GM18909 (cell line): ENCODE data around the gene SLC4A9.

Experiments used
- ATAC-seq: cut with Tn5 transposase; IDR thresholded peaks from one replicate; pipeline ENCODE4 v1.9.1; 2021; ENCODE audit warnings: mild to moderate bottlenecking; ENCODE audit not compliant: unreplicated experiment, poor library complexity

The SLC4A9 gene

DNA sequence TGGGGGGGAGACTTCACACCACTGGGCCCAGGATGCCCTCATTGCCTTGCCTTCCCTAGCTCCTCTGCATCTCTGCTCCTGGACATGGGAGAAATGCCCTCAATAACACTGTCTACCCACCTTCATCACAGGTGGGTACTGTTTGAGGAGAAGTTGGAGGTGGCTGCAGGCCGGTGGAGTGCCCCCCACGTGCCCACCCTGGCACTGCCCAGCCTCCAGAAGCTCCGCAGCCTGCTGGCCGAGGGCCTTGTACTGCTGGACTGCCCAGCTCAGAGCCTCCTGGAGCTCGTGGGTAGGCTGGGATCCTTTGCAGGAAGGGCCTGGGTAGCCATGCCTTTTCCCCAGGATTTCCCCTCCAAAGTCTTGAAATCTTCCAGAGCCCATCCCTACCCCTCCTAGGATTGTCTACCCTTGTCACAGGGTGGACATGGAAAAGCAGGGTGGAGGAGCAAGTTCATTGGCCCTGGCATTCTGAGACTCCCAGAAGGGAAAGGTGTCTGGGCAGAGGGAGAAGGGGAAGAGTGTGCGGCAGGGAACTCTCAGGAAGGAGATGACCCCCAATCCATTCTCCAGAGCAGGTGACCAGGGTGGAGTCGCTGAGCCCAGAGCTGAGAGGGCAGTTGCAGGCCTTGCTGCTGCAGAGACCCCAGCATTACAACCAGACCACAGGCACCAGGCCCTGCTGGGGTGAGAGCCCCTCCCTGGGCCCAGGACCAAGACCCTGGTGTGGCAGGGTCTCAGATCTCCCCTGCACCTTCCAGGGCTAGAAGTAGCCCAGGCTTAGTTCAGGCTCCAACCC lies 886 bp downstream of the SLC4A9 start:
- no peak for ATAC-seq

DNA sequence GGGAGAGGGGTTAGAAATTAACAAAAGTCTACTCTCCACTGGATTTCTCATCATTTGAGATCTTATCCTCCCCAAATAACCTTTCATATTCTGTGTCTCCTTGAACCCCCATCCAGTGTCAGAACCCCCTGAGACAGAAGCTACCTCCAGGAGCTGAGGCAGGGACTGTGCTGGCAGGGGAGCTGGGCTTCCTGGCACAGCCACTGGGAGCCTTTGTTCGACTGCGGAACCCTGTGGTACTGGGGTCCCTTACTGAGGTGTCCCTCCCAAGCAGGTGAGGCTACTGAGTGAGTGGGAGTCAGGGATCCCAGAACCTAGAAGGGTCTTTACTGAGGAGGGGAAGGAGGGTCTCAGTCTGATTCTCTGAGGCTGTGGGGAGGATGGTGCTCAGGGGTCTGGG lies 1.9 kb downstream of the SLC4A9 start:
- ATAC-seq = no peak

DNA sequence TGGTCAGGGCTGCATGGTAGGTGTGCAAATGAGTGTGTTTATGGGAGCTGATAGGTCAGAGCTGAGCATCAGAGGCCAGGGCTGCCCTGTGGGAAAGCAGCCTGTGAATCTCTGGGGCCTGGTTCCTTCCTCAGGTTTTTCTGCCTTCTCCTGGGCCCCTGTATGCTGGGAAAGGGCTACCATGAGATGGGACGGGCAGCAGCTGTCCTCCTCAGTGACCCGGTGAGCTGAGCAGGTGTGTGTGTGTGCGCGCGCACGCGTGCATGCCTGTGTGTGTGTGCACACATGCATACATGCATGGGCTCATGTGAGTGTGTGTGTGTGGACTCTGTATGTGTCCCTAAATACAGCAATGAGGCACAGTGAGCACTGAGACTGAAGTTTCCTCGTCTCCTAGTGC lies 2.3 kb downstream of the SLC4A9 start:
- no peak for ATAC-seq

DNA sequence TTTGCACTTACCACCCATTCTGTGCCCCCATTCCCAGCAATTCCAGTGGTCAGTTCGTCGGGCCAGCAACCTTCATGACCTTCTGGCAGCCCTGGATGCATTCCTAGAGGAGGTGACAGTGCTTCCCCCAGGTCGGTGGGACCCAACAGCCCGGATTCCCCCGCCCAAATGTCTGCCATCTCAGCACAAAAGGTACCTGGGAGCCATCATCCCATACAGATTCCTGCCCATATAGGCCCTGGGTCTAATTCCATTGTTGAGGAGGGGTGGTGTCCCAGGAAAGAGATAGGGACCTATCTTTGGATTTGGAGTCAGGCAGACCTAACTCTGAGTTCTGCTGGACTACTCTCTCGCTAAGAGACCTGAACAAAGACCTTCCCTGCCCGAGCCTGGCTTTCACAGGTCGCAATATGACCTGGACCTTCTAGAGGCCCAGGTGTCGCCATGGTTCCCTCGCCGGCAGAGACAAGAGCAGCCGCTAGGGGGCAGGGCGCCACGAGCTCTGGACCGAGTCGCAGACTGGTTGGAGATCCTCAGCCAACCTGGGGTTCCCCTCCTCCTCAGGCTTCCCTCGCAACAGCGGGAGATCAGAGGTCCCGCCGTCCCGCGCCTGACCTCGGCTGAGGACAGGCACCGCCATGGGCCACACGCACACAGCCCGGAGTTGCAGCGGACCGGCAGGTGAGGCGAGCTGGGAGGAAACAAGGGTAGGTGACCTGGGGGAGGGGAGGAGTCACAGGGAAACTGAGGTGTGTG lies 3.1 kb downstream of the SLC4A9 start:
- ATAC-seq = peak; percentile 89

DNA sequence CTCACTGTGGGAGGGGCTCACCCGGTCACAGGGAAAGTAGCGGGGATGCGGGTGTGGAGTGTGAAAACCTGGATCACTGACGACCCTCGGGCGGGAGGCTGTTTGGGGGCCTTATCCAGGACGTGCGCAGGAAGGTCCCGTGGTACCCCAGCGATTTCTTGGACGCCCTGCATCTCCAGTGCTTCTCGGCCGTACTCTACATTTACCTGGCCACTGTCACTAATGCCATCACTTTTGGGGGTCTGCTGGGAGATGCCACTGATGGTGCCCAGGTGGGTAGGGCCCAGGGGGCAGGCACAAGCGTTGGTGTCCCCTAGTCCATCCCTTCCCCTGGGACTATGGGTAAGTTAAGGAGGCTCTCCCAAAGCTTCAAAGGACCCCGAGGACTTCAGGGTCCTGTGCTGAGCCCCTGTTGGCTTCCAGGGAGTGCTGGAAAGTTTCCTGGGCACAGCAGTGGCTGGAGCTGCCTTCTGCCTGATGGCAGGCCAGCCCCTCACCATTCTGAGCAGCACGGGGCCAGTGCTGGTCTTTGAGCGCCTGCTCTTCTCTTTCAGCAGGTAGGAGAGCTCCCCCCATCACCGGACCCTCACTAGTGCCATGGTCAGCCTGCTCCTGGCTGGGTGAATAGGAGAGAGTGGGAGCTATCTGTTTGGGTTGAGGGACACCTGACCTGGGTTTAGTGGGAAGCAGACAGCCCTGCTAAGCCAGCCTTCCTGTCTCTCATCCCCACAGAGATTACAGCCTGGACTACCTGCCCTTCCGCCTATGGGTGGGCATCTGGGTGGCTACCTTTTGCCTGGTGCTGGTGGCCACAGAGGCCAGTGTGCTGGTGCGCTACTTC lies 3.9 kb downstream of the SLC4A9 start:
- no peak for ATAC-seq

DNA sequence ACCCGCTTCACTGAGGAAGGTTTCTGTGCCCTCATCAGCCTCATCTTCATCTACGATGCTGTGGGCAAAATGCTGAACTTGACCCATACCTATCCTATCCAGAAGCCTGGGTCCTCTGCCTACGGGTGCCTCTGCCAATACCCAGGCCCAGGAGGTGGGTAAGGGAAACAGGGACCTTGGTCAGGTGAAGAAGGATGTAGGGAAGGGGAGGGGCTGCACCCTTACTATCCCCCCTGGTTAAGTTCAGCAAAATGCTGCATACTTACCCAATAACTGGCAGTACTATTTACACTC lies 4.4 kb downstream of the SLC4A9 start:
- no peak for ATAC-seq

DNA sequence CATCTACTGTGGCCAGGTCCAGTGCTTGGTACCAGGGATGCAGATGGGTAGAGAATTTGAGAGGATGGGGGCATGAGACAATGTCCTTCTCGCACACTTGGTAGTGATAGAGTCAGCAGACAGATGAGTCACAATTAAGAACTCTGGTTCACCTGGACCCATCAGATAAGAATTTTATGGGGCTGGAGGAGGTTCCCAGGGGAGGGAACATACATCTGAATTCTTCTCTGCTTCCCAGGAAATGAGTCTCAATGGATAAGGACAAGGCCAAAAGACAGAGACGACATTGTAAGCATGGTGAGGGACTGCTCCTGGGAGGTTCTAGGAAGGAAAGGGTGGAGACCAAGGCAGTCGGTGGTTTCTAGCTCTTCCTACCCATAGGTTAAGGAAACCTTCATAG lies 5.3 kb downstream of the SLC4A9 start:
- ATAC-seq = no peak

DNA sequence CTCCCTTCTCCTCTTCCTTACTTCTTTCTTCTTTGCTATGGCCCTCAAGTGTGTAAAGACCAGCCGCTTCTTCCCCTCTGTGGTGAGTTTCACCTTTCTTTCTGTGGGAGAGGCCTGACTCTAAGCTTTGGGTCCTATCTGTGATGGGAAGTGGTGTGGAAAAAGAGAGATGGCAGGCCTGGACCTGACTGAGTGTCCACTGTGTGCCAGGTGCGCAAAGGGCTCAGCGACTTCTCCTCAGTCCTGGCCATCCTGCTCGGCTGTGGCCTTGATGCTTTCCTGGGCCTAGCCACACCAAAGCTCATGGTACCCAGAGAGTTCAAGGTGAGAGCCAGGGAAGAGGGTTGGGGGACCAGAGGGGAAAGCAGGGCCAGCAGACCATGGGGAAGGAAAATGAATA lies 5.9 kb downstream of the SLC4A9 start:
- ATAC-seq = no peak

DNA sequence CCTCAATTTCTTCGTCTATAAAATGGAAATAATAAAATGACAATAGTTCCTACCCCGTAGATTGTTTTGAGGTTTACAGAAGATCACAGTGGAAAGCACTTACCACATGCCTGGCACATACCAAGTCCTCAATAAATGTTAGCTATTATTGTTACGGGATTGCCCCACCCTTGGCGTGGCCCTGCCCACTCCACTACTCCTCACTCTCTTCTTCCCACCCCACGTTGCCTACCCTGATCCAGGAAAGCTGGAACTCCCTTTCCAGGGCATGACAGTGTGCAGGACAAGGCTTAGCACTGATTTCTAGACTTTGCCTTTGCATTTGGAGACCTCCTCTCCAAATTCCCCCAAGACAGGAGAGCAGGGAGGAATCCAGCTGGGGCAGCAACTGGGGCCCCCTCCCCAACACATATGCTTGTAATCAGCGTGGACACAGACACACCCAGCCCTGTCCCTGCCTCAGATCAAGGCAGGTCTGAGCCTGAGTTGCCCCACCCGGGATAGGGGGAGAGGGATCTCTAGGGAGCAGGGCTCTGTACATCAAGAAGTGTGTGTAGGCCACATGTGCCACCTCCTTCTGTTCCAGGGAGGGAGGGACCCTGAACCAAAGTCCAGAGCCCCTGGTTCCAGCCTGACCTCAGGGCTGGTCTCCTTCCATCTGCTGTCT lies 6.7 kb downstream of the SLC4A9 start:
- ATAC-seq = no peak

DNA sequence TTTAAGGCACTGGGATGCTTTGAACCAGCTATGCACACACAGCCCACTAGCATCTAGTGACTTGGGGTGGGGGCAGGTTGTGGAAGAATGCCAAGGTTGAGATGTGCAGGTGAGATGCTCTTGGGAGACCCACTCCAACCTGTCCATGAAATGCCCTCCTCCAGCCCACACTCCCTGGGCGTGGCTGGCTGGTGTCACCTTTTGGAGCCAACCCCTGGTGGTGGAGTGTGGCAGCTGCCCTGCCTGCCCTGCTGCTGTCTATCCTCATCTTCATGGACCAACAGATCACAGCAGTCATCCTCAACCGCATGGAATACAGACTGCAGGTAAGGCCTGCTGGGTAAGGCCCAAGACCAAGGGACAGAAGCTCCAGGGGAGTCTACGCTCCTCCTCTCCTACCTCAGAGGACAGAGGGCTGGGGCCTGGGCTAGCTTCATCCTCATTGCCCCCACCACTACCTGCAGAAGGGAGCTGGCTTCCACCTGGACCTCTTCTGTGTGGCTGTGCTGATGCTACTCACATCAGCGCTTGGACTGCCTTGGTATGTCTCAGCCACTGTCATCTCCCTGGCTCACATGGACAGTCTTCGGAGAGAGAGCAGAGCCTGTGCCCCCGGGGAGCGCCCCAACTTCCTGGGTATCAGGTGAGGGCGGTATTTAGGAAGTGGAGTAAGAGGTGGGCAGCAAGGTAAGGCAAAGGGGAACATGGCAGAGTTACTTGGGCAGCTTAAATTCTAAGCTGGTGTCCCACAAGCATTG lies 7.4 kb downstream of the SLC4A9 start:
- ATAC-seq = no peak

DNA sequence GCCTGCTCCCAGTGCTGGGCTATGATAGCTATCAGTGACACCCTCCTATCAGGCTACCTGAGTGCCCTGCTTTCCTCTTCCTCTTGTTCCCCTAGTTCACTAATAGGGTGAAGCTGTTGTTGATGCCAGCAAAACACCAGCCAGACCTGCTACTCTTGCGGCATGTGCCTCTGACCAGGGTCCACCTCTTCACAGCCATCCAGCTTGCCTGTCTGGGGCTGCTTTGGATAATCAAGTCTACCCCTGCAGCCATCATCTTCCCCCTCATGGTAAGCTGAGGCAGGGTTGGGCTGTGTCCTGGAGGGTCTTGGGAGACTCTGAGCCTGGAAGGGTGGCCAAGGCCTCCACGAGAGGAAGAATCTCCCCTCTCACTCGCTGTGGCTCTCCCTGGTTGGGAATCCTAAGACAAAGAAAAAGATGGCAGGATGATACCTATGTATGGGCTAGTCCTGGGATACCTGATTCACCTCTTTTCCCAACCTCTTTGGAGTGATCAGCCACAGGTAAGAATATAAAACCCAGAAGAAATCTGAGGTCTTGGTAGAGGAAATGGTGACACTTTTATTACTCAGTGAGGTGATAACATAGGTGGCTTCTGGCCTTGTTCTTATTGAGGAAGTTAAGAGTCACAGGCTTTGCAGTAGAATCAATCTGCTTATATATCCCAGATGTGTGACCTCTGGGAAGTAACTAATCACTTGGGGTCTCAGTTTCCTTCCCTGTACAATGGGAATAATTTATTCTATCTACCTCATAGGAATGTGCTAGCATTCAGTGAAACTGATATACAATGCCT lies 11.6 kb downstream of the SLC4A9 start:
- no peak for ATAC-seq

DNA sequence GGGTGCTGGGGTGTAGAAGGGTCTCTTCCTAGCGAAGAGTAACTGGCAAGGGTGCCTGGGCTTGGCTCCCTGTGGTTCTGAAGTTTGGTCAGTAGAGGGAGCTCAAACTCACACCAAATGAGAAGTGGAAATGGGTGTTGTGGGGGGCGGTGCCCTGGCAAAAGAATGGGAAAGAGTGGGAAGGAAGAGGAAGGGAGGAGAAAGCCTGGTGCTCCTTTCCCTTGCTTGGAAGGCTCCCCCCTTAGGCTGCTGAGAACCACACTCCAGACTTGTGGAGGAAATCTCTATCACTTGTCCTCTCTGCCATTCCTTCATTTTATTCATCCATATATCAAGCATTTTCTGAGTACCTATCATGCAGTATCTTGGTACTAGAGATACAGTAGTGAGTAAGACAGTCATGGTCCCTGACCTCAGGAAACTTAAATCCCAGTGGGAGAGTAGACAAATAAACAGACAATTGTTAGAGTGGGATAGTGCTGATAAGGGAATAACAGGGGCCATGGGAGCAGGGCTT lies 13.0 kb downstream of the SLC4A9 start:
- ATAC-seq = peak; percentile 72

DNA sequence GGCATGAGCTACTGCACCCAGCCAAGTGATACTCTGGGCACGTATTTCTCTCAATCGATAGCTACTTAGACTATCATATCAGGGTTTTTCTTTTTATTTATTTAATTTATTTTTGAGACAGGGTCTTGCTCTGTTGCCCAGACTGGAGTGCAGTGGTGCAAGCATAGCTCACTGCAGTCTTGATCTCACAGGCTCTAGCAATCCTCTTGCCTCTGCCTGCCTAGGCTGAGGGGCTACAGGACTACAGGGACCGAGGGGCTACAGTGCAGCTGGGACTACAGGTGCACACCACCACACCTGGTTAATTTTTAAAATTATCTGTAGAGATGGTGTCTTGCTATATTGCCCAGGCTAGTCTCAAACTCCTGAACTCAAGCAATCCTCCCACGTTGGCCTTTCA lies 21.4 kb downstream of the SLC4A9 start:
- no peak for ATAC-seq

DNA sequence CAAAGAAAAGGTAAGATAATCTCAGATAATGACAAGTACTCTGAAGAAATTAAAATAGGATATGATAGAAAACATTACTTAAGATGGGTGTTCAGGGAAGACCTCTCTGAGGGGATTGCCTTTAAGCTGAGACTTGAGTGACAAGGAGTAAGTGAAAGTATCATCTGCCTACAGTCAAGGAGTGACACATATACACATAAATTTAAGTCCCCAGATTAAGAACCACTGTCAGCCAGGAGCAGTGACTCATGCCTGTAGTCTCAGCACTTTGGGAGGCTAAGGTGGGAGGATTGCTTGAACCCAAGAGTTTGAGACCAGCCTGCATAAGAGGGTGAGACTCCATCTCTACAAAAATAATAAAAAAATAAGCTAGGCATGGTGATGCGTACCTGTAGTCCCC lies 22.0 kb downstream of the SLC4A9 start:
- no peak for ATAC-seq

DNA sequence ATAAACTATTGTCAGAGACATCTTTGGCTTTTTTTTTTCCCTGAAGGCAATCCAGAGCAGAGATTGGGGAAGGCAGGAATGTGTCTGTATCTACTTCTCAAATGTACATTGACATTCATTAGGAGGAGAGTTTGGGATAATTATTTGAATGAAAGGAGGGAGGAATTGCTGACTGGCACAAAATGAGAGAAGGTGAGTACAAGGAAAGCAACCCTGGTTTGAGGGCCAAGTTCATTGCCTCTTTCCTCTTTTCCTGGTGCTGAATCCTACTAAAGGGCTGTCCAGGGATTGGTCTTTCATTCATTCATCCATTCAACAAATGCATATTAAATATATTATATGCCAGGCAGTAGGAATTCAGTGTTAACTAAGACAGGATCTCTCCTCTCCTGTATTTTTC lies 22.9 kb downstream of the SLC4A9 start:
- ATAC-seq = no peak

DNA sequence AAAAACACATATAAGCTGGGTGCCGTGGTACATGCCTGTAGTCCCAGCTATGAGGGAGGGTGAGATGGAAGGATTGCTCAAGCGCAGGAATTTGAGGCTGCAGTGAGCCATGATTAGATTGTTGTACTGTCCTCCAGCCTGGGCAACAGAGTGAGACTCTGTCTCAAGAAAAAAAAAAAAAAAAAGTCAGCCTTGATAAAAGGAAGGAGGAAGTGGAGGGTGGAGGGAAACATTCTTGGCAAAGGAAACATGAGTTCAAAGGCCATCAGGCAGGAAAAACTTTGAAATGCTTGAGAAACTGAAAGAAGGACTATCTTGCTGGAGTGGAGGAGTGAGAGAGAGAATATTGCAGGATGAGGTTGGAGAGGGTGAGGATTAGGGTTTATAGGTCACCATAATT lies 23.3 kb downstream of the SLC4A9 start:
- ATAC-seq = no peak

DNA sequence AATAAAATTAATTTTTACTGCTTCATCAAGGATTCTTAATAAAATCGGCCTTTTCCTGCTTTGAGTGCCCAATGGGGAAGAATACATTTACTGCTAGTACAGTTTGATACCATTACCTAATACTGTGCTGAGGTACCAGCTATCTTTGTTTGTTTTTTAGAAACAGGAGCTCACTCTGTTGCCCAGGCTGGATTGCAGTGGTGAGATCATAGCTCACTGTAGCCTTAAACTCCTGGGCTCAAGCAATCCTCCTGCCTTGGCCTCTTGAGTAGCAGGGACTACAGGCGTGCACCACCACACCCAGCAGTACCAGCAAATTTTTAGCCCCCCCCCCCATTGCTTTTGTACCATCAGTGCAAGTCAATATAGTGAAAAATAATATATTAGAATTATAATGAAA lies 28.1 kb downstream of the SLC4A9 start:
- no peak for ATAC-seq

DNA sequence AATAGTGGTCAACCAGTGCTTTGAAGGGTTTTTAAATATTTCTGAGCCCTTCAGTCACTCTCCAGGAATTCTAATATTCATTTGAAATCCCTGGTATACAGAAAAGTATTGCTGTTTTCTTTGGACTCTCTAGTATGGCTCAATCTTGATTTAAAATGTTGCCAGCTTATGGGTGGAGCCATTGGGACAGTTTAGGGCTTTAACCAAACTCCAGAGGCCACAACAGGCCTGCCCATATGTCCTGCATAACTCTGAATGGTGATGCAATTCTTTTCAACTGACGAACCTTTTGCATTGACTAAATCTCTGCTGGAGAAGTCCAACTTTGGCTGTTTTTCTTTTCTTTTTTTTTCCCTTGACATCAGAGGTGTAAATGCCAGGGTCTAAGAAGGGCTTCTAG lies 31.3 kb downstream of the SLC4A9 start:
- ATAC-seq = no peak

DNA sequence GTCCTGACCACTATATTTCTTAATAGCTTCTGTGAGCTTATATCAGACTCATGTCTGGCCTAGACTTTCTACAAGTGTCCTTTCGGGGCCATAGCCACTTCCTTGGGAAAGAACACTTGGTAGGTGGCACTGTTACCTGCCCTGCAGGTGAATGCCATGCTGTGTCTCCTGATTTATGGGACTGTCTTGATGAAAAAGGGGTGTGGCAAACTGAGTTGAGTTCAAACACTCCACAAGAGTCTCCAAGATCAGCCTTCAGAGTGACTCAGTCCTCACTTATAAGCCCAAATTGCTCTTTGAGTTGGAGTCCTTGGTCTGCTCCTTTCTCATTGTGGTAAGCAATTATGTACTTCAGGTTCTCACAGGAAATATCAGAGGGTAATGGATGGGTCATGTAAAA lies 31.7 kb downstream of the SLC4A9 start:
- no peak for ATAC-seq
